Fibroblast of lung (primary cell): ENCODE results near the gene ADAMTS3.

Source experiments
- CTCF ChIP-seq, 2 donors: IDR thresholded peaks in 1 of 2; conservative IDR thresholded peaks in 1 of 2; 1 replicate in 1 of 2; 2 replicates in 1 of 2; pipeline ENCODE4 v1.5.1; 2011 to 2012; ENCODE audit warnings: low read length in 2 of 2, control low read depth in 1 of 2, inconsistent platforms in 1 of 2, low read depth in 1 of 2, mild to moderate bottlenecking in 1 of 2
- EZH2 ChIP-seq: IDR thresholded peaks from 2 replicates; pipeline ENCODE4 v1.5.1; 2012; ENCODE audit warnings: low read length, control low read depth, mild to moderate bottlenecking; ENCODE audit errors: missing control alignments

- TF ChIP-seq CTCF (conservative IDR thresholded peaks at IDR 0.05 in 1 of 2, IDR thresholded peaks at IDR 0.05 in 1 of 2; ENCODE audit: low read depth in 1 of 2, low read length in 2 of 2) (no peak), EZH2 (no peak)
Measured at GRCh38 chr4:72280252-72280651, 288.8 kb downstream of the ADAMTS3 start.
